H9 (cell line): ENCODE data around the gene TMEM178B. TPM values are rescaled to one million over a fixed set of nuclear protein-coding genes. Genes with fewer than 3 reads are reported as not detected.
A peak's percentile ranks its signal among the peaks of the same experiment; 100 is the strongest.

ENCODE experiments used
- DNase-seq: peaks from one replicate; pipeline ENCODE4 v3.0.0-alpha.2; 2017
- H2AFZ ChIP-seq: one replicate; pipeline ENCODE4 v1.6.1; 2013; ENCODE audit warnings: mild to moderate bottlenecking, low read length, control low read depth, moderate library complexity
- H2AK5ac ChIP-seq: 2 replicates; pipeline ENCODE4 v1.6.1; 2013; ENCODE audit warnings: low read length, control low read depth, mixed read lengths; ENCODE audit not compliant: insufficient read length
- H2BK120ac ChIP-seq: one replicate; pipeline ENCODE4 v1.6.1; 2013; ENCODE audit warnings: low read depth, mild to moderate bottlenecking, low read length, control low read depth, inconsistent platforms; ENCODE audit not compliant: poor library complexity, severe bottlenecking
- H2BK12ac ChIP-seq: 2 replicates; pipeline ENCODE4 v1.6.1; 2013; ENCODE audit warnings: low read length, control low read depth, mixed read lengths, low read depth; ENCODE audit not compliant: insufficient read length
- H2BK15ac ChIP-seq: 2 replicates; pipeline ENCODE4 v1.6.1; 2013; ENCODE audit warnings: low read depth, low read length, control low read depth
- H2BK20ac ChIP-seq: one replicate; pipeline ENCODE4 v1.6.1; 2013; ENCODE audit warnings: low read depth, mild to moderate bottlenecking, low read length, control low read depth, inconsistent platforms; ENCODE audit not compliant: poor library complexity, severe bottlenecking
- H2BK5ac ChIP-seq: 2 replicates; pipeline ENCODE4 v1.6.1; 2013; ENCODE audit warnings: low read length, control low read depth, mixed read lengths; ENCODE audit not compliant: insufficient read length
- H3K14ac ChIP-seq: 2 replicates; pipeline ENCODE4 v1.6.1; 2013; ENCODE audit warnings: low read length, control low read depth; ENCODE audit not compliant: insufficient read depth
- H3K18ac ChIP-seq: 2 replicates; pipeline ENCODE4 v1.6.1; 2013; ENCODE audit warnings: low read depth, mild to moderate bottlenecking, mixed read lengths, low read length, control low read depth; ENCODE audit not compliant: insufficient read length
- H3K23ac ChIP-seq: 2 replicates; pipeline ENCODE4 v1.6.1; 2013; ENCODE audit warnings: low read length, control low read depth, mixed read lengths, low read depth; ENCODE audit not compliant: insufficient read length
- H3K23me2 ChIP-seq: 2 replicates; pipeline ENCODE4 v1.6.1; 2013; ENCODE audit warnings: low read depth, mild to moderate bottlenecking, mixed read lengths, low read length, control low read depth; ENCODE audit not compliant: insufficient read length, poor library complexity, severe bottlenecking
- H3K27ac ChIP-seq: 2 replicates; pipeline ENCODE4 v1.5.1; 2013; ENCODE audit warnings: low read length, control low read depth, mixed read lengths, low read depth; ENCODE audit not compliant: insufficient read length
- H3K27me3 ChIP-seq: 2 replicates; pipeline ENCODE4 v1.6.1; 2013; ENCODE audit warnings: low read length, control low read depth, inconsistent platforms; ENCODE audit not compliant: insufficient read depth
- H3K4ac ChIP-seq: 2 replicates; pipeline ENCODE4 v1.6.1; 2013; ENCODE audit warnings: low read depth, mild to moderate bottlenecking, control low read depth, inconsistent platforms, low read length, moderate library complexity
- H3K4me1 ChIP-seq: 2 replicates; pipeline ENCODE4 v1.6.1; 2013; ENCODE audit warnings: low read length, control low read depth, inconsistent platforms; ENCODE audit not compliant: insufficient read depth
- H3K4me2 ChIP-seq: 2 replicates; pipeline ENCODE4 v1.6.1; 2013; ENCODE audit warnings: low read length, control low read depth, mixed read lengths; ENCODE audit not compliant: insufficient read length, insufficient read depth
- H3K56ac ChIP-seq: 2 replicates; pipeline ENCODE4 v1.6.1; 2013; ENCODE audit warnings: low read depth, mild to moderate bottlenecking, mixed read lengths, low read length, control low read depth; ENCODE audit not compliant: insufficient read length
- H3K79me1 ChIP-seq: 2 replicates; pipeline ENCODE4 v1.6.1; 2013; ENCODE audit warnings: low read depth, mild to moderate bottlenecking, moderate library complexity, low read length, control low read depth, inconsistent platforms; ENCODE audit not compliant: insufficient read depth, poor library complexity, severe bottlenecking
- H3K79me2 ChIP-seq: 2 replicates; pipeline ENCODE4 v1.6.1; 2013; ENCODE audit warnings: low read length, control low read depth, inconsistent platforms; ENCODE audit not compliant: insufficient read depth
- H3K9ac ChIP-seq: 2 replicates; pipeline ENCODE4 v1.6.1; 2013; ENCODE audit warnings: low read length, control low read depth, mixed read lengths; ENCODE audit not compliant: insufficient read length; ENCODE audit errors: extremely low read depth
- H3K9me3 ChIP-seq: one replicate; pipeline ENCODE4 v1.6.1; 2013; ENCODE audit warnings: low read depth, low read length, inconsistent platforms; ENCODE audit not compliant: control insufficient read depth
- H3T11ph ChIP-seq: one replicate; pipeline ENCODE4 v1.6.1; 2013; ENCODE audit warnings: mild to moderate bottlenecking, low read length, control low read depth, inconsistent platforms
- H4K20me1 ChIP-seq: one replicate; pipeline ENCODE4 v1.6.1; 2013; ENCODE audit not compliant: control insufficient read depth, insufficient read length, insufficient read depth
- H4K5ac ChIP-seq: 2 replicates; pipeline ENCODE4 v1.6.1; 2013; ENCODE audit warnings: low read depth, mild to moderate bottlenecking, mixed read lengths, low read length, control low read depth; ENCODE audit not compliant: insufficient read length
- H4K8ac ChIP-seq: replicated peaks from 2 replicates; pipeline ENCODE4 v1.6.1; 2013; ENCODE audit warnings: low read length, control low read depth, mixed read lengths, low read depth; ENCODE audit not compliant: insufficient read length
- H4K91ac ChIP-seq: 2 replicates; pipeline ENCODE4 v1.6.1; 2013; ENCODE audit warnings: low read depth, mild to moderate bottlenecking, moderate library complexity, mixed read lengths, low read length, control low read depth; ENCODE audit not compliant: insufficient read length
- H3K27ac Mint-ChIP-seq, 3 experiments: 2 replicates in 2 of 3; 3 replicates in 1 of 3; pipeline ENCODE4 v1.8.0; 2020 to 2021; ENCODE audit warnings: mixed read lengths in 3 of 3, mild to moderate bottlenecking in 1 of 3, moderate library complexity in 1 of 3
- H3K27me3 Mint-ChIP-seq: 2 replicates; pipeline ENCODE4 v1.8.0; 2021; ENCODE audit warnings: low read depth, mild to moderate bottlenecking, moderate library complexity, mixed read lengths
- H3K36me3 Mint-ChIP-seq, 3 experiments: 2 replicates in 2 of 3; 3 replicates in 1 of 3; pipeline ENCODE4 v1.8.0; 2020 to 2021; ENCODE audit warnings: low read depth in 3 of 3, mixed read lengths in 3 of 3; ENCODE audit not compliant: insufficient read depth in 1 of 3
- H3K4me1 Mint-ChIP-seq, 2 experiments: 2 replicates each; pipeline ENCODE4 v1.8.0; 2020; ENCODE audit warnings: mixed read lengths in 2 of 2
- H3K4me3 Mint-ChIP-seq, 2 experiments: 2 replicates in 1 of 2; 3 replicates in 1 of 2; pipeline ENCODE4 v1.8.0; 2020 to 2021; ENCODE audit warnings: mild to moderate bottlenecking in 2 of 2, mixed read lengths in 2 of 2, moderate library complexity in 1 of 2
- H3K9me3 Mint-ChIP-seq, 2 experiments: 2 replicates in 1 of 2; 3 replicates in 1 of 2; pipeline ENCODE4 v1.8.0; 2020; ENCODE audit warnings: mild to moderate bottlenecking in 2 of 2, mixed read lengths in 2 of 2, moderate library complexity in 1 of 2
- WGBS: extraction: QIAGEN DNeasy Blood & Tissue Kit; methylation state at CpG from one replicate; pipeline ENCODE4 v1.1.7; 2013; ENCODE audit warnings: missing lambda C conversion rate, low lambda C conversion rate, mixed read lengths; ENCODE audit not compliant: insufficient read length; ENCODE audit errors: extremely low coverage; 5-methylcytosine and 5-hydroxymethylcytosine counted together
- total RNA-seq: library from RNA; stranded (reverse); gene quantifications from 2 replicates; pipeline ENCODE4 v1.2.1, GENCODE V29; 2021
- TF ChIP-seq, protein P1 (sequence below): fragments of 200-600 bp; sonication (generic); conservative IDR thresholded peaks from 3 replicates; pipeline ENCODE4 v1.8.0; 2021; ENCODE audit warnings: antibody characterized with exemption, mild to moderate bottlenecking

Gene TMEM178B
- total RNA-seq, 1 experiment from 2014 or later, result 11.3 TPM

DNA sequence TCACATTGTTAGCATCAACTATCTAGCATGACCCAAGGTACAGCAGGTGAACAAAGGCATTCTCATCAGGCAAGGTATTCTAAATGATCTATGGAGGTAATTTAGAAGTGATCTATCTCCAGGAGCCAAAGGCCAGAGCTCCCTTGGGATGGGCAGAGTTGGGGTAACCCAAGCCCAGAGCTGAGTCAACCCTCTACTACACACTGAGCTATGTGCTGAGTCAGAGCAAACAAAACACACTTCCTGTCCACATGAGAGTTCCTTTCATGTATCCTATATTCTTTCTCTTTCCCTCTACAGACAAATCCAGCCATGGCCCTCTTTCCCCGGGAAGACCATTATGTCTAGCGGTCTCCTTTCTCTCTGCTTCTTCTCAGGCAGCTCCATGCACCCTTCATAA lies 409.2 kb downstream of the TMEM178B start:
- H2BK20ac ChIP-seq, result no peak overlapping the region
- H3K14ac ChIP-seq, result no peak overlapping the region
- no peak overlapping the region for H3K27ac ChIP-seq
- no peaks in the 10 kb centered on the region for H3K23me2 ChIP-seq
- no peak overlapping the region for H4K5ac ChIP-seq
- H3K79me1 ChIP-seq, result no peaks in the 10 kb centered on the region
- no peak overlapping the region for H3K9ac ChIP-seq
- no peak overlapping the region for H3K4me2 ChIP-seq
- no peak overlapping the region for H3K18ac ChIP-seq
- no peak overlapping the region for H2BK12ac ChIP-seq
- no peak overlapping the region for H2BK15ac ChIP-seq
- H3K23ac ChIP-seq, result no peak overlapping the region
- no peak overlapping the region for H3T11ph ChIP-seq
- WGBS, result no CpG with 5 or more reads among the region's 2 CpGs
- DNase-seq, result no peak
- H2AK5ac ChIP-seq, result no peak overlapping the region
- H3K4me1 Mint-ChIP-seq, result peaks cover 15 to 19% of the 10 kb centered on the region in 2 experiments
- no peaks in the 10 kb centered on the region for H3K4me1 ChIP-seq
- no peaks in the 10 kb centered on the region for H3K9me3 Mint-ChIP-seq
- no peaks in the 10 kb centered on the region for H3K9me3 ChIP-seq
- no peaks in the 10 kb centered on the region for H3K36me3 Mint-ChIP-seq
- H3K27me3 Mint-ChIP-seq, result no peaks in the 10 kb centered on the region
- H3K79me2 ChIP-seq, result no peaks in the 10 kb centered on the region
- TF ChIP-seq, protein P1, sequence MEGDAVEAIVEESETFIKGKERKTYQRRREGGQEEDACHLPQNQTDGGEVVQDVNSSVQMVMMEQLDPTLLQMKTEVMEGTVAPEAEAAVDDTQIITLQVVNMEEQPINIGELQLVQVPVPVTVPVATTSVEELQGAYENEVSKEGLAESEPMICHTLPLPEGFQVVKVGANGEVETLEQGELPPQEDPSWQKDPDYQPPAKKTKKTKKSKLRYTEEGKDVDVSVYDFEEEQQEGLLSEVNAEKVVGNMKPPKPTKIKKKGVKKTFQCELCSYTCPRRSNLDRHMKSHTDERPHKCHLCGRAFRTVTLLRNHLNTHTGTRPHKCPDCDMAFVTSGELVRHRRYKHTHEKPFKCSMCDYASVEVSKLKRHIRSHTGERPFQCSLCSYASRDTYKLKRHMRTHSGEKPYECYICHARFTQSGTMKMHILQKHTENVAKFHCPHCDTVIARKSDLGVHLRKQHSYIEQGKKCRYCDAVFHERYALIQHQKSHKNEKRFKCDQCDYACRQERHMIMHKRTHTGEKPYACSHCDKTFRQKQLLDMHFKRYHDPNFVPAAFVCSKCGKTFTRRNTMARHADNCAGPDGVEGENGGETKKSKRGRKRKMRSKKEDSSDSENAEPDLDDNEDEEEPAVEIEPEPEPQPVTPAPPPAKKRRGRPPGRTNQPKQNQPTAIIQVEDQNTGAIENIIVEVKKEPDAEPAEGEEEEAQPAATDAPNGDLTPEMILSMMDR, result no peak
- H2BK5ac ChIP-seq, result no peak overlapping the region
- H3K27me3 ChIP-seq, result no peaks in the 10 kb centered on the region
- no peak overlapping the region for H4K8ac ChIP-seq
- no peak overlapping the region for H2BK120ac ChIP-seq
- H3K4me3 Mint-ChIP-seq, result no peak overlapping the region
- no peak overlapping the region for H3K56ac ChIP-seq
- H4K91ac ChIP-seq, result no peak overlapping the region
- H3K4ac ChIP-seq, result no peak overlapping the region
- no peak overlapping the region for H2AFZ ChIP-seq
- peak overlapping the region in 1 of 3 experiments; percentile 41; a peak in 1 of 7 replicates for H3K27ac Mint-ChIP-seq
- no peaks in the 10 kb centered on the region for H4K20me1 ChIP-seq
